DOHH2 (cell line): ENCODE measurements around the gene CAPN10.

ENCODE experiments used
- CTCF ChIP-seq: fragments of 200-600 bp; sonication (generic); IDR thresholded peaks from one replicate; pipeline ENCODE4 v1.5.1; 2014; ENCODE audit warnings: antibody characterized with exemption, mild to moderate bottlenecking, low read depth, low read length; ENCODE audit not compliant: poor library complexity, severe bottlenecking
- EZH2phosphoT487 ChIP-seq: fragments of 200-600 bp; sonication (generic); IDR thresholded peaks from 2 replicates; pipeline ENCODE4 v1.6.1; 2017; ENCODE audit warnings: borderline replicate concordance, mild to moderate bottlenecking, antibody characterized with exemption, low read length, moderate library complexity, mixed read lengths

- no peak for TF ChIP-seq CTCF
- no peak for TF ChIP-seq EZH2phosphoT487
Measured at GRCh38 chr2:240629619-240629967, 43.1 kb downstream of the CAPN10 start.
